HG03457 (cell line): ENCODE results near the gene DTX4.
"Not testable (repeated sequence)": the region's sequence is repeated elsewhere in the genome, so short reads cannot be mapped to it uniquely, and the experiment has no call there.

ENCODE experiments used
- ATAC-seq: cut with Tn5 transposase; IDR thresholded peaks from one replicate; pipeline ENCODE4 v1.9.1; 2021; ENCODE audit warnings: moderate number of reproducible peaks; ENCODE audit not compliant: unreplicated experiment

Gene DTX4

GRCh38 chr11:59171508-59172322, at the start of gene DTX4:
TSS of gene DTX4 (plus strand) at chr11:59172132. CDS start at chr11:59172596, 464 bp downstream.
- peak; percentile 65 for ATAC-seq

- ATAC-seq: peak; percentile 84
Observed at GRCh38 chr11:59135648-59136461, 36.1 kb upstream of the DTX4 start.

GRCh38 chr11:59136551-59136950, 35.4 kb upstream of the DTX4 start:
- not testable (repeated sequence) for ATAC-seq

GRCh38 chr11:59137190-59137589, 34.7 kb upstream of the DTX4 start:
- no peak for ATAC-seq

GRCh38 chr11:59138643-59139042, 33.3 kb upstream of the DTX4 start:
- no peak for ATAC-seq

GRCh38 chr11:59141191-59141590, 30.7 kb upstream of the DTX4 start:
- no peak for ATAC-seq

- no peak for ATAC-seq
Observed at GRCh38 chr11:59141673-59142460, 30.1 kb upstream of the DTX4 start.

GRCh38 chr11:59142530-59143507, 29.1 kb upstream of the DTX4 start, which contains the start of gene FAM111A:
TSS of gene FAM111A (plus strand) at chr11:59142856. CDS start at chr11:59148873, 6,017 bp downstream.
- ATAC-seq: peak; percentile 69

- ATAC-seq: no peak
Observed at GRCh38 chr11:59144096-59144495, 27.8 kb upstream of the DTX4 start.

- ATAC-seq: peak; percentile 47
Observed at GRCh38 chr11:59144579-59145345, 27.2 kb upstream of the DTX4 start.

- no peak for ATAC-seq
Observed at GRCh38 chr11:59145534-59145933, 26.4 kb upstream of the DTX4 start.

GRCh38 chr11:59151761-59152160, 20.2 kb upstream of the DTX4 start:
- ATAC-seq: peak; percentile 43

- no peak for ATAC-seq
Observed at GRCh38 chr11:59152312-59152951, 19.5 kb upstream of the DTX4 start.

- no peak for ATAC-seq
Observed at GRCh38 chr11:59154610-59155009, 17.3 kb upstream of the DTX4 start.

- ATAC-seq: no peak
Observed at GRCh38 chr11:59157433-59157832, 14.5 kb upstream of the DTX4 start.

GRCh38 chr11:59158206-59159068, 13.5 kb upstream of the DTX4 start:
- ATAC-seq: peak; percentile 65

- no peak for ATAC-seq
Observed at GRCh38 chr11:59164028-59164427, 7.9 kb upstream of the DTX4 start.
